ENCODE data around the gene CFAP61.
"Not testable (repeated sequence)": the region's sequence is repeated elsewhere in the genome, so short reads cannot be mapped to it uniquely, and the experiment has no call there.

CFAP61 gene

DNA sequence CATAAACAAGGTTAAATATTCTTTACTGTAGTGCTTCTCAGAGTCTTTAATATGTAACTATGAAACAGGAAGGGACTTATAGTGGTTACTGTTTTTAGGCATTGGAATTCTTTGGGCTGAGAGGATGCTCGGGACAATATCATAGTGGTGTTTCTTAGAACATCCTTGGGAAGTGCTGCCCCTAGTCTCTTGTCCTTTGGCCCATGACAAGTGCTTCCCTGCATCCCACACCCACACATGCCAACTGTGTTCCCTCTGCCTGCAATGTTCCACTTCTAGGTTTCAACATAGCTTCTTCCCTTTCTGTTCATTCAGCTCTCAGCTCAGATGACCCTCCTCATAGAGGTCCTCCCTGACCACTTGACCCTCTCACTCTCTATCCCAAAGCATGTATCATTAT is 37.6 kb downstream of the CFAP61 start:
- DNase-seq (ENCODE audit: low read depth in 3 of 3): no peak

GRCh38 chr20:20092827-20093226 is 40.5 kb downstream of the CFAP61 start:
- DNase-seq (ENCODE audit: low read depth in 3 of 3): no peak

DNA sequence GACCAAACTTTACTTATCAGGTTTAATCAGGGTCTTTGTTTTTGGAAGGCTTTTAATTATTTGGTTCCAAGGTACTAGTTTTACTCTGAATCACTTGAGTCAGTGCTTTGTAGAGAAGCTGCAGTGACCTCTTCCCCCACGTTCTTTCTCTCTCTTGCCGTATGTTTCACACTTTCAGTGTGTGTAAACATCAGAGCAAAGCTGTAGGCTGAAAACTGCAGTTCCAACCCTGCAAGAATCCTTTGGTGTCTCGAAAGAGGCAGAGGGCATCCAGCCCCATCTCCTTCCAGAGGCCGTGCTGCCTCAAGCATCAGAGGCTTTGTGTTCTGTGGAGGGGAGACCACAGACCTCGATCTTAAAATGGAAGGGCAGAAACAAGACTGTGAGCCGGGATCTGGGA is 42.1 kb downstream of the CFAP61 start:
- no peak for DNase-seq (ENCODE audit: low read depth in 3 of 3)

GRCh38 chr20:20095114-20095872 is 43.0 kb downstream of the CFAP61 start:
- DNase-seq (ENCODE audit: low read depth in 3 of 3): no peak

DNA sequence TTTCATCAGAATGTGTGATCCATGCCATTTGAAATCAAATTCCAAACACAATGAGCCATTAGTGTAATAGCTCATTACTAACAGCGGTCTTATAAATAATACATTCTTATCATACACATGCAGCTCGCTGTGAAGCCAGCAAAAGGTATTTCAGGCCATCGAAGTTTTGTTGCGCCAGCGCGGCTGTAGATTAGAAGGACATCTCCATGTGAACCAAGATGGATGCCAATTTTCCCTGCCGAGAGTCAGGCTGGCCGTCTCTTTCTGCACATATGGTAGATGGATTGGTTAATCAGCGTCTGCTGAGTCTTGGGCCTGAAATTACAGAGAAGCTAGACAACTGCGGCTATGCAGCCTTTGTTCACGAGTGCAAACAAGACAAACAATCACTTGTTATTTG is 44.1 kb downstream of the CFAP61 start:
- no peak for DNase-seq (ENCODE audit: low read depth in 3 of 3)

DNA sequence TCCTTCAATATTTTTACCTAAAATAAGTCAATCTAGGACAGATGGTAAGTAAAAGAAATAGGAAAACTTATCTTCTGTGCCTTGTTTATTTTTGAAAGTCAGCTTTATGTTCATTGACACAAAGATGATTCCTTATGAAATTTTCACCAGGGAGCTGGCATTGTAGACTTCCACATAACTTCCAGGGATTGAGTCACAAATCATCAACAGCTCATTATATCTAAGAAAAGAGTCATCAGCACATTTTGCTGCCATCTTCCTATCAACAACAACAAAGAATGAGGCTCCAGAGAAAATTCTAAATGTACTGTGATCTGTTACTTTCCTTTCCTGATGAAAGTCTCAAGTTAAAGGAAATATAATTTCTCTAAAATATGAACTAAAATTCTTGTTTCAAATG is 48.5 kb downstream of the CFAP61 start:
- DNase-seq (ENCODE audit: low read depth in 3 of 3): no peak

GRCh38 chr20:20102163-20102562 is 49.8 kb downstream of the CFAP61 start:
- no peak for DNase-seq (ENCODE audit: low read depth in 3 of 3)

GRCh38 chr20:20102716-20103258 is 50.5 kb downstream of the CFAP61 start:
- DNase-seq (ENCODE audit: low read depth in 3 of 3): no peak

GRCh38 chr20:20103486-20103885 is 51.2 kb downstream of the CFAP61 start:
- no peak for DNase-seq (ENCODE audit: low read depth in 3 of 3)

DNA sequence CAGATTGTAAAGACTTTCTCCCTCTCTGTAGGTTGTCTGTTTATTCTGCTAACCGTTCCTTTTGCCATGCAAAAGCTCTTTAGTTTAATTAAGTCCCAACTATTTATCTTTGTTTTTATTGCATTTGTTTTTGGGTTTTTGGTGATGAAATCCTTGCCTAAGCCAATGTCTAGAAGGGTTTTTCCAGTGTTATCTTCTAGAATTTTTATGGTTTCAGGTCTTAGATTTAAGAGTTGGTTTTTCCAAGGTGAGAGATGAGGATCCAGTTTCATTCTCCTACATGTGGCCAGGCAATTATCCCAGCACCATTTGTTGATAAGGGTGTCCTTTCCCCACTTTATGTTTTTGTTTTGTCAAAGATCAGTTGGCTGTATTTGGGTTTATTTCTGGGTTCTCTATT is 70.9 kb downstream of the CFAP61 start:
- not testable (repeated sequence) for DNase-seq (ENCODE audit: low read depth in 3 of 3)

DNA sequence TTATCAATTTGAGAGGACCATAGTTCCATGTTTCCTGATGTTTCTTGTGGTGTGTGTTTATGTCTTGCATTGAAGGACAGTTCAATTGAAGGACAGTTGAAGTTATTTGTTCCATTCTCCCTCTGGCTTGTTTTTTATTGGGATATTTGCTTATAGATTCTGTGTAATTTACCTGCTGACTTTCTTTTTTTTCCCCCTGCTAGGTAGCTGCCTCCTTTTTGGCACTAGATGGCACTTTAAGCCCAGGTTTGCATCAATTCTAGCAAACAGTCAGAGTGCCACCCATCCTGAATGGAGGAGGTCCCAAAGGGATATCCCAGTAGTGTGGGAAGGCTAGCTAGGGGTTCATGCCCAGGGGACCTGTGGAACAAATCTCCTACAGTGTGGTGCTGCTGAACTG is 78.1 kb downstream of the CFAP61 start:
- DNase-seq (ENCODE audit: low read depth in 3 of 3): no peak

- DNase-seq (ENCODE audit: low read depth in 3 of 3): no peak
Measured at GRCh38 chr20:20134941-20135575, 82.7 kb downstream of the CFAP61 start.

GRCh38 chr20:20136313-20136712 is 84.0 kb downstream of the CFAP61 start:
- DNase-seq (ENCODE audit: low read depth in 3 of 3): no peak

DNA sequence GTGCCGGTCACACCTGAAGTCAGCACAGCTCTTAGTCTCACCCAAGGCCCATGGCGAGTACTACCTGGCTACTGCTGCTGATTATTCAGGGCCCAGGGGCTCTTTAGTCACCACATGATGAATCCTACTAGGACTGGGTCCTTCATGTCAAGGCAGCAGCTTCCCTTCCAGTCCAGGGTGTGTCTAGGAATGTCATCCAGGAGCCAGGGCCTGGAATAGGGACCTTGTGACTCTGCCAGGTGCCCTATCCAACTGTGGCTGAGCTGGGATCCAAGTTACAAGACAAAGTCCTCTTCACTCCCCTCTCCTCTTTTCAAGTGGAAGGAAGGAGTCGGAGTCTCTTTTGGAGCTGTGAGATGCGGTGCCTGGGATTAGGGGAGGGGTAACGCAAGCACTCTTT is 85.5 kb downstream of the CFAP61 start:
- no peak for DNase-seq (ENCODE audit: low read depth in 3 of 3)

DNA sequence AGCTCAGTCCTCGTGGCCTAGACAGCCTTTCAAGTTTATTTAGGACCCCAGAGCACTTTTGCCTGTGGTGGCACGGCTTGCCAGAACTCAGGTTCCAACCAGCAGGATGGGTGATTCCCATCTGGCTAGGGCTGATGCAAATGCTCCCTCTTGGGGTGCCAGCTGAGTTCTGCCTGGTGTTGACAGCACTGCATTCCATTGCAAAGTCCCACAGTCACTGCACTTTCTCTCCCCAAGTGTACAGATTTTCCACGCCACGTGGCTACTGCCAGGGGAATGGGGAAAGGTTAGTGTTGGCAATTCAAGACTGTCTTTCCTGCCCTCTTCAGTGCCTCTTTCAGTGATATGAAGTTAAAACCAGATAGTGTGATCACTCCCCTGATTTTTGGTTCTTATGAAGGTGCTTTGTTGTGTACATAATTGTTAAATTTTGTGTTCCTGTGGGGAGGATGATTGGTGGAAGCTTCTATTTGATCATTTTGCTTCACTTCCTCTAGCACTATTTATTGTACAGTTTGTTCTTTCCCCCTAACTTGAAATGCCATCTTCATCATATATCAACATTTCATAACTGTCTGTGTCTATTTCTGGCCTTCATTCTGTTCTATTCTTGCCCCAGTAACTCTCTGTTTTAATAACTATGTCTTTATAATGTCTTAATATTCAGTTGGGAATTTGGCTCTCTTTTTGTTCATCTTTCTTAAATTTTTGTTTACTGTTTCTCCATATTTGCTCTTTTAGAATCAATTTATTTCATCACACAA is 86.2 kb downstream of the CFAP61 start:
- no peak for DNase-seq (ENCODE audit: low read depth in 3 of 3)

- DNase-seq (ENCODE audit: low read depth in 3 of 3): no peak
Measured at GRCh38 chr20:20139403-20139802, 87.1 kb downstream of the CFAP61 start.

DNA sequence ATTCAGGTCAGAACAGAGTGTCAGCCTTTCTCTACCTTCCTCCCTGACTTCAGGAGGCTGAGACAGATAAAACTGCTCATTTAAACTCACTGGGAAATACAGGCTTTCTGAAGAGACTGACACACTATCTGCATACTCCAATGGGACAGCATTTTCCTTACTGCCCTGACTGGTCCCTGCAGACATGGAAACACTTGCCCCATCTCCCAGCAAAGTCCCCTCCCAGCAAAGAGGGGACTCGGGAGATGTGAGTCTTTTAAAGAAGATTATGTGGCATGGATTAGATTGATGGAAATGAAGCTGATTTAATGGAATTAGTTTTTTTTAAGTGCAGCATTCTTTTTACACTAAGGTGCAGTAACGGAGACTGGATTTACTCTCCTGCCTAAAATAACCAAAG is 90.8 kb downstream of the CFAP61 start:
- no peak for DNase-seq (ENCODE audit: low read depth in 3 of 3)

DNA sequence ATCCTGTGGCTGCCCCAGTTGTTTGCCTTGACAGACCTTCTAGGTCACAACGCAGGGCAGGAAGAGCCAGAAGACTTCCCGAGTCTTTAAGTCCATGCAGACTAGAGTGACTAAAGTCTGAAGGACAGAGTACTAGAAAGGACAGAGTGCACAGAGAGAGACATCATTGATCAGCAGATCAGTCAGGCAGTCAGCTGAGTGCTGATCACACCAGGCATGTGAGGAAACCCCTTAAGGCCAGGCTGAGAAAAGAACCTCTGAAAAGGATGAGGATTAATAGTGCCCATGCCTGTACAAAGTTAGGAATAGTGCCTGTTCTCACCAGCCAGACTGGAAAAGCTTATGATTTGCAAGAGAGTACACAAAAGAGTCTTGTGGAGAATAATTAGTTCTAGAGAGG is 91.3 kb downstream of the CFAP61 start:
- DNase-seq (ENCODE audit: low read depth in 3 of 3): no peak

GRCh38 chr20:20148779-20149178 is 96.4 kb downstream of the CFAP61 start:
- no peak for DNase-seq (ENCODE audit: low read depth in 3 of 3)

GRCh38 chr20:20150241-20150640 is 97.9 kb downstream of the CFAP61 start:
- no peak for DNase-seq (ENCODE audit: low read depth in 3 of 3)

GRCh38 chr20:20160520-20160919 is 108.2 kb downstream of the CFAP61 start:
- no peak for DNase-seq (ENCODE audit: low read depth in 3 of 3)

DNA sequence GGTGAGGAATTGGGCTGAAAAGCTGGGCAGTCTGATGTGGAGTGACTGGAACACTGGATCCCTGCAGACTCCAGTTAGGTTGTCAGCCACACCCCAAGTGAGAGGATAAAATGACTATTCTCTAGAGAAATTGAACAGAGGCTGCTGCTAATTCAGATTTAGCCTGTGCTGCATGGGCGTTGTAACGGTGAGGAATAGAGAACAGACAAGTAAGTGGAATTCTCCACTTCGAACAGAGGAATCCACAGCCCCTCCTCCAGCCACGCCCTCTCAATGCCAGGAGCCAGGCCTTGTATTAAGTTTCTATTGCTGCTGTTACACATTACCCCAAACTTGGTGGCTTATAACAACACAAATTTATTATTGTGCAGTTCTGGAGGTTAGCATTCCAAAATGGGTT is 109.3 kb downstream of the CFAP61 start:
- no peak for DNase-seq (ENCODE audit: low read depth in 3 of 3)

DNA sequence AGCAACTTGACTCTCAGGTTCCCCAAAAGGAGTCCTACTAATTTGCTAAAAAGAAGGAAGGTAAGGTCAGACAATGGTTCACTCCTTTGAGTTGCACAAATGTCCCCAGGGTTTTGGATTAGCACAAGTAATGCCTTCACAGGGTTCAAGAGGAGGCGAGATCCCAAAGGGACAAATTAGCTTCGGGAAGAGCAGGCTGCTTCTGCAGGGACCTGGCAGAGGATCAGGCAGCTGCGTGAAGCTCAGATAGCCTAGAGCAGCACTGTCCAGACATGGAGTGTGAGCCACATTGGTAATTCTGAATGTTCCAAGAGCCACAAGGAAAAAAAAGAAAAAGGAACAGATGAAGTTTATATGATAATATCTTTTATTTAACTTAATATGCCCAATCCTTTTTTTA is 115.4 kb downstream of the CFAP61 start:
- DNase-seq (ENCODE audit: low read depth in 3 of 3): no peak
